IgD-negative memory B cell (primary cell): ENCODE measurements around the gene SYTL2. TPM values are rescaled to one million over a fixed set of nuclear protein-coding genes. Genes with fewer than 3 reads are reported as not detected.
"Not testable (repeated sequence)": the region's sequence is repeated elsewhere in the genome, so short reads cannot be mapped to it uniquely, and the experiment has no call there.

Experiments
- H3K27ac Mint-ChIP-seq, 3 donors: one replicate each; pipeline ENCODE4 v1.8.0; 2020 to 2022; ENCODE audit warnings: mild to moderate bottlenecking in 3 of 3, mixed read lengths in 3 of 3, moderate library complexity in 1 of 3
- H3K27me3 Mint-ChIP-seq: one replicate; pipeline ENCODE4 v1.8.0; 2021; ENCODE audit warnings: mixed read lengths
- H3K36me3 Mint-ChIP-seq: one replicate; pipeline ENCODE4 v1.8.0; 2020; ENCODE audit warnings: mild to moderate bottlenecking, mixed read lengths
- H3K4me1 Mint-ChIP-seq, 3 donors: one replicate each; pipeline ENCODE4 v1.8.0; 2020 to 2022; ENCODE audit warnings: mixed read lengths in 3 of 3, mild to moderate bottlenecking in 1 of 3
- H3K4me3 Mint-ChIP-seq, 4 donors: one replicate each; pipeline ENCODE4 v1.8.0; 2020 to 2022; ENCODE audit warnings: mild to moderate bottlenecking in 4 of 4, mixed read lengths in 4 of 4, moderate library complexity in 3 of 4
- H3K9me3 Mint-ChIP-seq, 3 donors: one replicate each; pipeline ENCODE4 v1.8.0; 2020 to 2021; ENCODE audit warnings: mixed read lengths in 3 of 3, mild to moderate bottlenecking in 1 of 3
- polyA plus RNA-seq: library from polyadenylated mRNA; unstranded; fragments of 300-500 nt; fragmentation: Illumina TruSeq; gene quantifications from one replicate; pipeline ENCODE4 v1.2.3, GENCODE V29; 2021

Gene SYTL2
- polyA plus RNA-seq, 1 donor from 2014 or later = 1.3 TPM

GRCh38 chr11:85664615-85665481 lies 146.1 kb downstream of the SYTL2 start, which contains the start of gene CREBZF:
Gene CREBZF (minus strand): TSS chr11:85665129. CDS start chr11:85664875, 254 bp downstream.
- Mint-ChIP-seq H3K27ac (peak within 1 kb of the TSS; percentile 96 to 99 (median 98)), H3K36me3 (peaks cover 2% of the 10 kb centered on the region), H3K27me3 (no peaks in the 10 kb centered on the region), H3K4me3 (peak within 1 kb of the TSS; percentile 93 to 100 (median 99)), H3K9me3 (no peaks in the 10 kb centered on the region), H3K4me1 (peaks cover 25 to 32% (median 31%) of the 10 kb centered on the region in 3 donors)

- H3K27ac Mint-ChIP-seq = peak overlapping the region; percentile 96 to 99 (median 98)
- no peaks in the 10 kb centered on the region for H3K27me3 Mint-ChIP-seq
- H3K4me3 Mint-ChIP-seq = peak overlapping the region; percentile 93 to 100 (median 99)
- no peaks in the 10 kb centered on the region for H3K9me3 Mint-ChIP-seq
- peaks cover 25 to 39% (median 36%) of the 10 kb centered on the region in 3 donors for H3K4me1 Mint-ChIP-seq
- H3K36me3 Mint-ChIP-seq = peaks cover 2% of the 10 kb centered on the region
Measured at GRCh38 chr11:85663753-85664614, 147.0 kb downstream of the SYTL2 start.

GRCh38 chr11:85663080-85663752 lies 147.7 kb downstream of the SYTL2 start:
- H3K36me3 Mint-ChIP-seq = peaks cover 2% of the 10 kb centered on the region
- no peaks in the 10 kb centered on the region for H3K9me3 Mint-ChIP-seq
- H3K27me3 Mint-ChIP-seq = no peaks in the 10 kb centered on the region
- peaks cover 25 to 42% (median 38%) of the 10 kb centered on the region in 3 donors for H3K4me1 Mint-ChIP-seq
- H3K4me3 Mint-ChIP-seq = peak overlapping the region; percentile 93 to 100 (median 99)
- H3K27ac Mint-ChIP-seq = peak overlapping the region; percentile 96 to 99 (median 98)

- Mint-ChIP-seq H3K36me3 (peaks cover 2% of the 10 kb centered on the region), H3K4me3 (peak overlapping the region in 2 of 4 donors; percentile 28 to 73), H3K27me3 (no peaks in the 10 kb centered on the region), H3K27ac (peak overlapping the region in 1 of 3 donors; percentile 12), H3K9me3 (no peaks in the 10 kb centered on the region), H3K4me1 (peaks cover 25 to 42% (median 39%) of the 10 kb centered on the region in 3 donors)
Measured at GRCh38 chr11:85661972-85662664, 148.8 kb downstream of the SYTL2 start.

DNA sequence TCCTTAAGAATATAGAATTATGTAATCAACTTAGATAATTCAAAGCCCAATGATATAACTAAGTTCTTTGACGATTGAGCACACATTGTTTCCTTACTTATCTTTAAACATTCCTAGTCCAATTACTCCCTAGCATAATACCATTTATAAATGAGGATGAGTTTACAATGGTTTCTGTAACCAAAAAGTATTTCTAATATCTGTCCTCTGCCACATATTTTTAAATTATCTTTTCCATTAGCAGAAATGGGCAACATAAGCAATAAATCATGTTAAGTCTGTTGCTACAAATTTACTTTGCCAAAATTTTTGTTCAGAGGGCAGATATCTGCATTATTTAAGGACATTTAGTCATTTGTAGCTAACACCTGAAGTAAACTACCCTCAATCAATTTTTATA lies 152.8 kb downstream of the SYTL2 start:
- Mint-ChIP-seq H3K27me3 (no peaks in the 10 kb centered on the region), H3K27ac (no peak overlapping the region), H3K9me3 (no peaks in the 10 kb centered on the region), H3K4me1 (peaks cover 20 to 37% (median 36%) of the 10 kb centered on the region in 3 donors), H3K36me3 (no peaks in the 10 kb centered on the region), H3K4me3 (no peak overlapping the region)

DNA sequence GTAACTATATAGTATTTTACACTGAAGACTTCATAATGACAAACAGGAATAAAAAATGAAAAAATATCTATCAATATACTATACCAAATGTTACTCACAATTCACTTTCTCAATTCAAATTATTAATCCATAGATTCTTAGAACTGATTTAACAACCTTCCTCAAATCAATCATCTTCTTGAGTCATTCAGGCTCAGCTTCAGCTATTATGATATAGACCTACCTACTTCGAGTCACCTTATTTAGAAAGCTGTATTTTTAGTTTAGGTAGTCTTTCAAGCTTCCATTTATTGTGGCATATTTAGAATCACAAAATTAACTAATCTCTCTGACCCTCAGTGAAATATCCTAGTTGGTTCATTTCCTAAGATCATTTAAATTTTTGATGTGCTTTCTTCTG lies 154.2 kb downstream of the SYTL2 start:
- Mint-ChIP-seq H3K4me1 (peaks cover 16 to 33% (median 32%) of the 10 kb centered on the region in 3 donors), H3K4me3 (no peak overlapping the region), H3K27me3 (no peaks in the 10 kb centered on the region), H3K9me3 (no peaks in the 10 kb centered on the region), H3K27ac (no peak overlapping the region), H3K36me3 (no peaks in the 10 kb centered on the region)

DNA sequence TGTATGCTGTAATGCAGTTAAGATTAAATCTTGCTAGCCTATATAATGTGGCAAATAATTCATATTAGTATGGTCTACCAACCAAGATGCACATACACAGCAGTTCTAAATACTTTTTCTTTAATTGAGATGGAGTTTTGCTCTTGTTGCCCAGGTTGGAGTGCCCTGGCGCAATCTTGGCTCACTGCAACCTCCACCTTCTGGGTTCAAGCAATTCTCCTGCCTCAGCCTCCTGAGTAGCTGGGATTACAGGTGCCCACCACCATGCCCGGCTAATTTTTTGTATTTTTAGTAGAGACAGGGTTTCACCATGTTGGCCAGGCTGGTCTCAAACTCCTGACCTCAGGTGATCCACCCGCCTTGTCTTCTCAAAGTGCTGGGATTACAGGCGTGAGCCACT lies 156.6 kb downstream of the SYTL2 start:
- not testable (repeated sequence) for H3K27ac Mint-ChIP-seq, H3K36me3 Mint-ChIP-seq
- peaks cover 9 to 26% (median 18%) of the 10 kb centered on the region in 3 donors for H3K4me1 Mint-ChIP-seq

DNA sequence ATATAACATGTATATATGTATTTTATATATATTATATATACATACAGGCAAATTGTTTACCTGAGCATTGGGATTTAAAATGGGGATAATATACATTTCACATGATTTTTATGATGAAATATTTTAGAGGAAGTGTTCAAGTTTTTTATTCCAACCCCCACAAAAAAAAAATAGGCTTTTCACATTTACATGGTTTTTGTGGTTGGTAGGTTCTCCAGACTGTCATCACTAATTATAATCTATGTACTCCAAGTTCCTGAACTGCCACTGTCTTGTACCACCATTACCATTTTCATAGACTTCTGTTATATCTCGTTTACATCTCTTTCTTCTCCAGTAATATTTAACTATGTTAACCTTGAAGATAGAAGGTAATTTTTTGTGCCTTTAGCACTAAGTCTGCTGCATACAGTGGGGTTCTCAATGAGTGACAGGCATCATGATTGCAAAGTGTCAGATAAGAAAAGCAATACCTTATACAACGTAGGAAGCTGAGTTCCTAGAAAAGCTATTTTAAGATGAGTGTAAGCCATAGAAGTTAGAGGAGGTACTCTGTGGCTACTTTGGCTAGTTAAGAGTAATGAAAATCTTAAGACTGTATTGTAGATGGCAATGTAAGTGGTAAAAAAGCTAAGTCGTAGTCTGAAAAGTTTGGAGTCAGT lies 158.0 kb downstream of the SYTL2 start:
- peaks cover 10 to 27% (median 14%) of the 10 kb centered on the region in 3 donors for H3K4me1 Mint-ChIP-seq
- H3K36me3 Mint-ChIP-seq = peaks cover under 1% of the 10 kb centered on the region
- no peaks in the 10 kb centered on the region for H3K9me3 Mint-ChIP-seq
- H3K4me3 Mint-ChIP-seq = peak overlapping the region in 1 of 4 donors; percentile 19
- no peak overlapping the region for H3K27ac Mint-ChIP-seq
- H3K27me3 Mint-ChIP-seq = no peaks in the 10 kb centered on the region

More for the DNA sequence above, 156.6 kb downstream of the SYTL2 start:
- H3K27me3 Mint-ChIP-seq, H3K4me3 Mint-ChIP-seq, H3K9me3 Mint-ChIP-seq: not testable (repeated sequence)

GRCh38 chr11:85651118-85651517 lies 159.8 kb downstream of the SYTL2 start:
- peaks cover 1% of the 10 kb centered on the region for H3K36me3 Mint-ChIP-seq
- H3K27me3 Mint-ChIP-seq = no peaks in the 10 kb centered on the region
- H3K4me3 Mint-ChIP-seq = no peak overlapping the region
- no peaks in the 10 kb centered on the region for H3K9me3 Mint-ChIP-seq
- H3K27ac Mint-ChIP-seq = peak overlapping the region in 1 of 3 donors; percentile 56
- H3K4me1 Mint-ChIP-seq = peaks cover 15 to 26% (median 21%) of the 10 kb centered on the region in 3 donors

DNA sequence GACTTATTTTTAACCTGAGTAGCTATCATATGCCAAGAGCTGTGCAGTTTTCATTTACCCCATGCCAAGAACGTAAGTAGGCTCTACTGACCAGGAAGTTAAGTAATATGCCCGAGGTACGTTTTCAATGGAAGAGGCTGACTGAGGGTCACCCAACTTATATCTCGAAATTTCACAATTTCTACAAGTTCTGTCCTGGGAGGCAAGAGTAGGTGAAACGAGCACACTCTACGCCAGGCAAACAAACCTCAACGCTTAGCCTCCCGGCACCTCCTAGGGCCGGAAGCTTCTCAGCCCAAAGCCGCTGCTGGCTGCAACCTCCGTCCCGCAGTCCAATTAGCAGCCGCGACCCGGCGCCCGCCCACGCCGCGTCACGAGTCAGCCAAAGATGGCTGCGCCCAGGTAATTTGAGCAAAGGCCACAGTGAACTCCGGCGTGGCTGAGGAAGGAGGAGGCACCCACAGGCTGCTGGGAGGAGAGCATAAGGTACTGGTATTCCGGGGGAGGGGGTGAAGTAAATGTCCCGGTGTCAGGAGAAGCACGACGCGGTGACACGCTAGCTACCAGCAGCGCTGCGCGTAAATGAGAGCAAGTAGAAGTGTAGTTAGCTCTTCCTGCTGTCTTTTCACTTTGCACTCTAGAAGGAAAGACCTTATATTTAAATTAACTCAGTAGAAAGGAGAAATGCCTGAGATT lies 163.2 kb downstream of the SYTL2 start, which contains the start of gene TMEM126A:
TSS of gene TMEM126A (plus strand) at position 364 of the 696 bp plus-strand sequence. CDS start 2,289 bp downstream, outside the sequence.
- peaks cover 1% of the 10 kb centered on the region for H3K36me3 Mint-ChIP-seq
- no peaks in the 10 kb centered on the region for H3K9me3 Mint-ChIP-seq
- peak within 1 kb of the TSS; percentile 92 to 99 (median 95) for H3K4me3 Mint-ChIP-seq
- H3K4me1 Mint-ChIP-seq = peaks cover 10 to 17% (median 15%) of the 10 kb centered on the region in 3 donors
- peaks cover 3% of the 10 kb centered on the region for H3K27me3 Mint-ChIP-seq
- peak within 1 kb of the TSS; percentile 84 to 98 (median 98) for H3K27ac Mint-ChIP-seq

- Mint-ChIP-seq H3K4me1 (peaks cover 9 to 15% (median 14%) of the 10 kb centered on the region in 3 donors), H3K27me3 (peaks cover 5% of the 10 kb centered on the region), H3K36me3 (peaks cover 1% of the 10 kb centered on the region), H3K27ac (peak overlapping the region; percentile 84 to 98 (median 98)), H3K9me3 (no peaks in the 10 kb centered on the region), H3K4me3 (peak overlapping the region; percentile 92 to 99 (median 95))
Measured at GRCh38 chr11:85647078-85647477, 163.9 kb downstream of the SYTL2 start.
